UCSD-AML1 (cell line): ENCODE data around the gene SLC38A1.
"Not testable (repeated sequence)": the region's sequence is repeated elsewhere in the genome, so short reads cannot be mapped to it uniquely, and the experiment has no call there.

Source experiments
- DNase-seq: peaks from one replicate; lab custom pipeline; 2025; ENCODE audit not compliant: unreplicated experiment; lab: John Stamatoyannopoulos, UW

The SLC38A1 gene

DNA sequence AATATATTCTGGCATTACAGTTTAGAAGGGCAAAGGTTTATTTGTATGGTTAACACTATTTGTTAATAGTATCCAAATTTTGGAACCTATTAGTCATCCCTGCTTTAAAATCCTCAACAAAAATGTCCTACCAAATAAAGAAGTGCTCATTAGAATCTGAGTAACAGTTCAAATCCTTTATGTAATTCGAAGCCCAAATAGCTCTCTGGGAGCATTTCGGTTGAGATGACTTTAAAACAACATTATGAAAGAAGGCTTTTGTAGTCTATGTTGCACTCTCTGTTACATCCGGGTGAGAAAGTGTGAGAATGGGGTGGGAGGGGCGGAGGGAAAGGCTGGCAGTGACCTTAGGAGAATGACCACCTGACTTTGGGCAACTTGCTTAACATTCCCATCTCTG lies 59.7 kb downstream of the SLC38A1 start:
- DNase-seq, result no peak

DNA sequence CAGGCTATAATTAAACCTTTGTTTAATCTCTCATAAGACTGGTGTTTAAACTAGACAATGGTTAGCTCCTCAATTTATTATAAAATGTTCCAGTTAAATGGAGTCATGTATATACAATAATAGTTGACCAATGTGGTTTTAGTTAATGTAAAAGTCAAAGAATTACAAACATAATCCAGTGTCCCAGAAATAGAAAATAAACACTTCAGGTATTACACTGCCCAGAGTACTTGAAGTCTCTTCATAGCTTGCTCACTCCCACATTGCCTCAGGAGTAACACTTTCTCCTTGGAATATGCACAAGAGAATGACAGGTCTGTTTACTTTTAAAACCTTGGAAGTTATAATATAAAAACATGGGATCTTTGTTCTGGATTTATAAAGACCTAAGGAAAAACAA lies 60.5 kb downstream of the SLC38A1 start:
- no peak for DNase-seq

DNA sequence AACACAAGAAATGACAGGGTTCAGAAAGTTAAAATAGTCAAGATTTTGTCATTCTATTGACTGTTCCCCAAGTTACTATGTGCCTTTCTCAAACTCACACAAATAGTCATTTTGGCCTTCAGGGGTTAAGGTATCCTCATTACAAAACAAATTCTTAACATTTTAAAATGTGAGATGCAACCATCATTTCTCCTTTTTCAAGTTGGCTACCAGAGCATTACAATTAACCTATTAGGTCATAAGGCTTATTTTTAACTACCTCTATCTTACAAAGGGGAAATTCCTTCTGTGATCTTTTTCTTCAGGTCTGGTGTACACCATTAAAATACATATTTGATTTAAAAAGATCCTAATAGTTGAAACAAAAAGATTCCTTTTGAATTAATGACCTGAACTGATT lies 61.2 kb downstream of the SLC38A1 start:
- DNase-seq, result no peak

DNA sequence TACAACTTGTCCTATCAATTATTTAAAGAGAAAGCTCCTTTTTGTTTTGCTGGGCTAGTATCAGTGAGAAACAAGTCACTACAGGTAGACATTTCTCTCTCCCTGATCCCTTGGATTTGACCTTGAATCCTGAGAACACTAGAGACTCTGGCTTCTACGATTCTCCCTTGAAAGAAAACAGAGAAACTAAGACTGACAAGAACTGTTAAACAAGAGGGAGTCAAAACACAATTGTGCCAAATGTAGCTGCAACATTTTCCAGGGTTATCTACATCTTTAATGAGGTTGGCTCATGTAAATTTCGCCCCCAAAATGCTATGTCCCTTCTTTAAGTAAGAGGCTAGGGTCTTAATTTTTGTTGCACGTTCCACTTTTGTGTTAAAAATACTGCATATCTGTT lies 62.4 kb downstream of the SLC38A1 start:
- no peak for DNase-seq

DNA sequence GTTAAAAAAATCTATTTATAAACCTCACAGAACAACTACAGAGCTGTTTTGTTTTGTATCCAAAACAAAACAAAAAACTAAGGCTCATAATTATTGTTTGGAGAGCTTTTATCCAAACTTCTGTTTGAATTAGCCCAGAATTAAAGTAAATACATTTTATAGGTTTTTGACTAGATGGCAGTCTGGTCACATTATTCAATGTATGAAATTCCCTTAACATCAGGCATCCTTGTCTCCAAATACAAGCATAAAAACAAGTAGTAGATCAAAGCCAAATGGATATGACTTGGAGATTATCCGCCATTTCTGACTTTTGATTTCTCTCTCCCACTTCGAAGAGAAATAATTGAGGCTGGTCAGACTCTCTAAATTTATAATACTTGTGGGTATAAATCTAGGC lies 63.5 kb downstream of the SLC38A1 start:
- DNase-seq, result no peak

DNA sequence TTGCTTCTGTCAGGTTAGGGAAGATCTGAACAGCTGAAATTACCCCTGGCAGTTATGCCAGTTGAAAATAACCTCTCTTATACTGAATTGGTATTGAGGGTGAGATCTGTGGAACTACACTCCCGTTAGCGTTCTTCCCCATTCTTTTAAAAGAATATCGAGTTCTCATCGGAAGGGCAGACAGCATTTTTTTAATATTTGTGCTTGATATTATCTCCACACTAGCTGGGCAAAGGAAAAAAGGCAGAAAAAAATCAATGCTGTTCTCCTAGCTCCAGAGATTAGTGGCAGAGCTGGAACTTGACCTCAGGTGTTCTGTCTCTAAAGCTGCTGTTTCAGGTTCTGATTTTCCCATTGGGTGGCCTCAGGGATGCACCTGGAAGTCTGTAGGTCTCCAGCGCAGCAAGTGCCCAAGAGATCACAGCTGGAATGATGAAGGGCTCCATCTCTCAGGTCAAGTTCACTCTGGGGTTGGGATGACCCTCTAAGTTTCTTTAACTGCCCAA lies 67.5 kb downstream of the SLC38A1 start:
- no peak for DNase-seq

DNA sequence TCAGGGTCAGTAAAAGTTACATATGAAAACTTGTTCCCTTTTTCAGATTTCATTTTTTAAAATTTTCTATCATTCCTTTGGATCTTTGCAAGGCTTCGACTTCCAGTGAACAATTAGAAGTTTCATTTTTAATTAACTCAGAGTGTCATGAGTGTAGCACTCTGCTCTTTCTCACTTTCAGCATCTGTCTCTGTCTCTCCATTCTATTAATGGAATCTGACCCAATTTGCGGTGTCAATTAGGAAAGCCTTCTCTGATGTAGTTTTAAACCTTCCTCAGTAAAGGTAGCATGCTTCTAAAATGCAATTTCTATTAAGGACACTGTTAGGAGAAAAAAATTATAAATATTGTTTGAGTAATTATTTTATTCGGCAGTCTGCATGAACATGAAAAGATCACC lies 68.3 kb downstream of the SLC38A1 start:
- no peak for DNase-seq

DNA sequence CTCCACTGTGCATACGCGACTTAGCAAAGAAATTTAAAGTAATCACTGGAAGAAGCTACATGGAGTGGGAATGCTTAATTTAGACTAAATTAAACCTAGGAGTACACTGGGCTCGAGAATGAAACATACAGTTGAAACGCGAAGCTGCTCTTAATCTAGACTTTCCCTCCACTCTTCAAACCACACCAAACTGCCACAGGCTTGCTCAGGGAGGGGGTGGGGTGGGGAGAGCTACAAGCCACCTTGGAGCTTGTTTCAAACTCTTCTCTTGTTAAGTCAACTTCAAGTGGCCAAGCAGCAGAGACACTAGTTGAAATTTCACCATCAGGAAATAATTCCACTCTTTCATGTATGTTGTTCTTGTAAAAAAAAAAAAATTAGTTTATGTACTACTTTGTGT lies 69.9 kb downstream of the SLC38A1 start:
- no peak for DNase-seq

DNA sequence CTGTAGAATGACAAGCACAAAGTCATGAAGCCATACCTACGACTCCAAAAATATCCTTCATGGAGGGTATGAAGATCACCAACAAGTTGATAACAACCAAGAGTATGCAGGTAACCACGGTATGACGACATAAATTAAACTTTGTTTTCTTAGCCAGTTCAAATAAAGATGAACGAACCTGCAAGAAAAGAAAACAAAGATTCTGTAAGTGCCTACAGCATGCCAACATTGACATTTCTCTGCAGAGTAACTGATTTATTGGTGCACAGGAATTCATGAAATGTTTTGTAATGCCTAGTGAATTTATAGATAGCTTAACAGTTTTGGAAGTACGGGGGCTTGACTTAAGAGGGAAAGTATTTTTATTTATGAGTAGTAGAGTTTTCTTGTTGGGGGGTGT lies 71.0 kb downstream of the SLC38A1 start:
- no peak for DNase-seq

DNA sequence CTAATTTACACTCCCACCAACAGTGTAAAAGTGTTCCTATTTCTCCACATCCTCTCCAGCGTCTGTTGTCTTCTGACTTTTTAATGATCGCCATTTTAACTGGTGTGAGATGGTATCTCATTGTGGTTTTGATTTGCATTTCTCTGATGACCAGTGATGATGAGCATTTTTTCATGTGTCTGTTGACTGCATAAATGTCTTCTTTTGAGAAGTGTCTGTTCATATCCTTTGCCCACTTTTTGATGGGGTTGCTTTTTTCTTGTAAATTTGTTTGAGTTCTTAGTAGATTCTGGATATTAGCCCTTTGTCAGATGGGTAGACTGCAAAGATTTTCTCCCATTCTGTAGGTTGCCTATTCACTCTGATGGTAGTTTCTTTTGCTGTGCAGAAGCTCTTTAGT lies 78.3 kb downstream of the SLC38A1 start:
- not testable (repeated sequence) for DNase-seq

DNA sequence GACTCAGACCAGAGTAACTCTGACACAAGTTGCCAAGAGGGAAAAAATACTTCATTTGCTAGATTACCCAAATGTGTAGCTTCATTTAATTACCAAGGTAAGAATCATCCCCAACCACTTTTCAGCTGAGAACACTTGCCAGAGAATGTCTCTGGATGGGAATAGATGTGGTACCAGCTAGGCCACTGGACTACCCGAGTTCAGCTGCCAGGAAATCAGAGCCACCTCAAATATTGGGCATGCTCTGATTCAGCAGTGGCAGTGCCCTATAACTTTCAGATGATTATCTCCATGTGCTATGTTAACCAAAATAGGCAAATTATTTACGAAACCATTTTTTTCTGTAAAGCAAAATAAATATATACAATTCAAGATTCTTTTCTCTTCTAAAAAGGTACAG lies 80.7 kb downstream of the SLC38A1 start:
- no peak for DNase-seq

DNA sequence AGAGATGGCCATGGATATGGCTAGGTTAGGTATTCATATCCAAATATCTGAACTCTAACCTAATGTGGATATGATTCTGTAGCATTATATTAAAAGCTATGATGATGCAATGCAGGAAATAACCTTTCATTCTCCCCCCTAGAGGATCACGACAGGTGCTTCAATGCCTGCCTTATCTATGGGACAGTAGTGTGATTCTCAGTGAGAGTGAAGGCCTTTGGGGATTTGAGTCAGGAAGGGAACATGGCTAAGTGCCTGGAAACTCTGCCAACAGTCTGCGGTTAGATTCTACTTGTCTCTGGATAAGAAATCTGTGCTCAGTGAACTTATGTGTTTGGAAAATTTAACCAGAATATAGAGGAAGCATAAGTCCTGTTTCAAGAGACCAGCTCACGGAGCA lies 81.8 kb downstream of the SLC38A1 start:
- DNase-seq, result no peak

DNA sequence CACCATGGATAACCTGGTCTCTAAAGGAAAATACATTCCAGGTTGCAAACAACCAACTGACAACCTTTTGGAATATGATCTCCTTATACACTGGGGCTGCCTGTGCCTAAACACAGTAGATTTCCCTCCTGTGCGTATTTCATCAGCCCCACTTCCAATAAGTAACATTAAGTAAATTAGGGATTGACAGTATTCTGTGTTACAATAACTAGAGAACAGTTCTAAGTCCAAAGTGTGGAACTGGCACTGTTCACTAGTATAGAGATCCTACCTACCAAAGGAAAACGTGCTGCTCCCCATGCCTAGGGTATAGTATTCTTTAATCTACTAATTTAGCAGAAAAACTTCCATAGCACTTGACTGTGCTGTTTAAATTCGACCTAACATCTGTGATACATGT lies 82.8 kb downstream of the SLC38A1 start:
- no peak for DNase-seq

DNA sequence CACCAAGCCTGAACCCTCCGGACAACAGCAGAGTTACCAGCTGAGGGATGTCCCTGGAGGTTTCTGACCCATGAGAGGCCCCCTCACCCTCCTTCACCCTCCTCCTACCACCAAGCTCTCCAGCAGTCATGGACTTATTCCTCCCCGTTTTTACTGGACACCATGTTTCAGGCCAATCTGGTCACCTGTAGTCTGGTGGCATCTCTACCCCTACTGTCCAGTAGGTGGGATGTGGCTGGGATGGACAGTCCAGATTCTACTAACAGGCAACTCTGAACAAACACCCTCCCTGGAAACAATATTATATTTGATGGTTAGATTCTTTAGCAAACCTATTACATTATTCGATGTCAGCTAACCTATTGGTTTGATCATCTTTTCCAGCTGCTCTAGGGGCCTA lies 83.2 kb downstream of the SLC38A1 start:
- DNase-seq, result no peak

DNA sequence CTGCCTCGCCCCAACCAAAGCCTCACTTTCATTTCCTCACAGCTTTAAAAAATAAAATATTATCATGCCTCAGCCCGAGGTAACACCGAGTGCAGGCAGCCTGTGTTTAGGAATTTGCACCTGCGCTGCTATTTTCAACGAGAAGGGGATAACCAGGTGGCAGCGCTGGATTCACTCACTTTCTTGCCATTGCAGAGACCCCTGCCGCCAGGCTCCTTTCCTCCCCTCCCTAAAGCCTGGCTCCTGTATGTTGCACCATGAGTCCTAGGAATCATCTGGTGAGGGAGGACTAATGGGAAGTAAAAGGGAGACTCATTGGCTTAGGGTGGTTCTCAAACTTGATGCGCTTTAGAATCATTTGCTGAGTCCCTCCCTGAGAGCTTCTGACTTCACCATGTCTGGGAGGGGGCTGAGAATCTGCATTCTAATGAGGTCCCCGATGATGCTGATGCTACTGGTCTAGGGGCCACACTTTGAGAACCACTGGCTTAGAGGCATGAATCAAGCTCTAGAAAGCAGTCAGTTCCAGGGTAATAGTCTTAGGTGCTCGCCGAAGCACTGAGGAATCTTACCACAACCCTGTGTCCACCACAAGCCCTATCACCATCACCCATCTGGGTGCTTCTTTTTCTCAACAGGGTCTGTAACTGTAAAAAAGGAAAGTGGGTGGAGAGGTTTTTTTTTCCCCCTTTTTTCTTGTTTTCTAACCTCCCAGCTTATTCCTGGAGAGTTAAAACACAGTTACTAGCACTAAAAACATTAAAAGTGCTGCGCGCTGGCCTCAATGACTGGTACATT lies 83.8 kb downstream of the SLC38A1 start:
- no peak for DNase-seq

DNA sequence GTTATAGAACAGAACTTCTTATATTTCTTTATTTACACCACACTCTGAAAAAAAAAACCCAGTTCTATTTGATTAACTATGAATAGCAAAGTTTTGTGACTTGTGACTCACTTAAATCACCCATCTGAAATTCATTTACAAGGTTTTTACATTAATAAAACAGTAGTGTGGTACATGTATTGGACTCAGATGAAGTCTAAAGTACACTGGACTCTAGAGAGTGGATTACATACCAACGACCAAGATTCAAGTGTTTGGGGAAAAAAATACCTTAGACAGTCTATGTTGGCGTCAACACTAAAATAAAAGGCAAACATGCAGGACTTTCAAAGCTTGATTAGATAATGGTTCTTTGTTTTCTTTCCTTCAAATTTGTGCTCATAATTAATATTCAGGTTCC lies 85.7 kb downstream of the SLC38A1 start:
- no peak for DNase-seq

DNA sequence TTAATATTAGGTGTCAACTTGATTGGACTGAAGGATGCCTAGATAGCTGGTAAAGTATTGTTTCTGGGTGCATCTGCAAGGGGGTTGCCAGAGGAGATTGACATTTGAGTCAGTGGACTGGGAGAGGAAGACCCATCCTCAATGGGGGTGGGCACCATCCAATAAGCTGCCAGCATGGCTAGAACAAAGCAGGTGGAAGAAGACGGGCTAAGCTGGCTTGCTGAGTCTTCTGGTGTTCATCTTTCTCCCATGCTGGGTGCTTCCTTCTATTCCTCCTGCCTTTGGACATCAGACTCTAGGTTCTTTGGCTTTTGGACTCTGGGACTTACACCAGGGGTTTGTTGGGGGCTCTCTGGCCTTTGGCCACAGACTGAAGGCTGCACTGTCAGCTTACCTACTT lies 87.4 kb downstream of the SLC38A1 start:
- DNase-seq, result peak; percentile 21

DNA sequence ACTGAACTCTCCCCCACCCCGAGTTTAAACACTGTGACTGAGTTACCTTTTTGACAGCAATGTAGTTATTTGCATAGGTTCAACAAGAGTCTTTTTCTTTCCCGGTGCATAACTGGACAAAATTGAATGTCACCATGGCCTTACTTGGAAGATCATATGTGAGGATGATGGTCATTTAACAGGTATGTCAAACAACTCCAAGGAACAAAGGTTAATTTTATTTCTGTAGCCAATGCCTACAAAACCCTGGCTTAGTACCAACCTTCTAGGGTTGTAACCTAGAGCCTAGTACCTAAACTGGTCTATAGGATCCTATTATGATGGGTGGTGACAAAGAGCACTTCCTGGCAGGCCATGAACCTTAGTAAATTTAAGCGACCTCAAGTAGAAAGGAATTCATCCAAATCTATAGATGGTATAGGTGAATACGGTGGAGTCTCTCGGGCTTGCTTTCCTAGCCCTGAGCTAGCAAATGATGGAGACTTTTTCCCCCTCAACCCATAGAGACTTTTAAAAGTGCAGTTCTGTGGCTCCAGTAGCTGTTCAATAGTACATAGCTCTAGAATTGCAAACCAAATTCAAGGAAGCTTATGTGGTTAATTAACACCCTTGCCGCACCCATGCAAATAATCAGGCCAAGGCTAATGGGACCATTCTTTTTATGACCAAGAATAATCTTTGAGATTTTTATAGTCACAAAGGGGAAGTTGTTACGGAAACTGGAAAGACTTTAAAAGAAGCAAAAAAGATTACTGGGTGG lies 89.0 kb downstream of the SLC38A1 start:
- DNase-seq, result no peak

DNA sequence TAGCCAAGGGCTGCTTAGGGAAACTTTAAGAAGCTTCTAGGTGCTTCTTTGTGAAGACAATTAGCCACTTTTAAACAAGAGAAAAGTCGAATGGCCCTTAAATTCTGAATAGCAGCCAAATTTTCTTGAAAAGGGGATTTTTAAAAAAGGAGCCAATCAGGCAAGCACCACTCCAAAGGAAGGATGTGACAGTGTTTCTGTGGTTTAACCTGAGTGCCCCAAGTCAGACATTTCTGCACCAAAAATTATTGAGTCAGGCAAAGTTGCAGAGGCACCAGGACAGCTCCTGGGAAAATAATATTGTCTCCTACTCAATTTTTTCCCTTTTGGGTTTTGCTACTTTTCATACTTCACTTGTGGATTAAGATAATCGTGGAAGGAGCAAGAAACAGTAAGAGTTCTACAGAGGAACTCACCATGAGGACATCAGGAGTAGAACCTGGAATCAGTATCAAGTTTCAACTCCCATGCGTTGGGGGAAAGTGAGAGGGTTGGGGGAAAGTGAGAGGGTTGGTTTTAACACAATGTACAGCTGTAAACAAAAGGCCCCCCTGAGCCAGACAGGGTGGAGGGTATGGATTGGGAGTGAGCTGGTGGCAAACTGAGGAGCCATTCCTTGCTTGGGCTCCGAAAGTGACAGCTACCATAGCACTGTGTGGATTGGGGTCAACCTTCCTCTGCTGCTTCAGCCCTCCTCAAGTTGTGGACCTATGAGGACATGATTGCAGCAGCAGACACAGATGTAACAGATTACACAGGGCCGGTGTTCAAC lies 90.8 kb downstream of the SLC38A1 start:
- DNase-seq, result no peak

DNA sequence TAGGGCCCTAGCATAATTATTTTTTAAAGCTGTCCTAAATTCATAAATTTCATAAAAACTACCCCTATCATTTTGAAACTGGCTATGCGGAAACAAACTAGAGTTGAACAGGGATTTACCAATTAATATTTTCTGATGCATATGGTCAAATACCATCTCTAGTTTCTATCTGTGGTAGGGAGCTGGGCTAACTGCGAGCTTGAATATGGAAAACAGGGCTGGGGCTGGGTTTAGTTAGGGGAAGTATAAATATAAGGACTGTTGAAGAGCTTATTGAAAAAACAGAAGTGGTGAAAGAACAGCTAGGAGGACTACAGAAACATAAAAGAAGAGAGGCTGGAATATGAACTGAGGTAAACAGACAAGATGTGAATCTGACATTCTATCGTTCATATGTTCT lies 91.8 kb downstream of the SLC38A1 start:
- no peak for DNase-seq

DNA sequence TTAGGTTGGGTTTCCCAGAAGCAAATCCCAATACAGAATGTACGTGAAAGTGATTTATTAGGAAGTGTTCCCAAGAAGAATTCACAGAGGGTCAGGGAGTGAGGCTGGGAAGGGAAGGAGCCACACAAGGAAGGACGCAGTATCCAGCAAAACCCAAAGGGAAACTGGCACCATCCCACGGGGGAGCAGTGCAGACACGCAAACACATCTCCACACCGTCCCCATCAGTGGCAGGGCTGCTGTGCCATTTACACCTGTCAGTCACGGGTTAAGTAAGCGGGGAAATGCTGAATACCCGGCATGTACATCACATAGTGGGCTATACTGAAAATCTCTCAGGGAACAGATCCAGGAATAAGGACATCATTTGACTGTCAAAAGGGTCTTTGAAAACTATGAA lies 93.9 kb downstream of the SLC38A1 start:
- DNase-seq, result no peak
